NCI-H446 (cell line): ENCODE data around the gene SNX10.

Source experiments
- DNase-seq, 2 experiments: peaks; one replicate each; lab custom pipeline; 2025; lab: John Stamatoyannopoulos, UW

The SNX10 gene

GRCh38 chr7:26369593-26369992 is 77.9 kb downstream of the SNX10 start:
- DNase-seq = peak; percentile 74 to 76

GRCh38 chr7:26370011-26370410 is 78.3 kb downstream of the SNX10 start:
- no peak for DNase-seq

- DNase-seq = peak in 1 of 2 experiments; percentile 14
These were observed 80.6 kb downstream of the SNX10 start for GRCh38 chr7:26372249-26372648.

GRCh38 chr7:26372704-26373103 is 81.0 kb downstream of the SNX10 start:
- no peak for DNase-seq

GRCh38 chr7:26374647-26375373 is 83.1 kb downstream of the SNX10 start:
- no peak for DNase-seq

GRCh38 chr7:26375726-26376174 is 84.1 kb downstream of the SNX10 start:
- DNase-seq = no peak

GRCh38 chr7:26376175-26376917 is 84.7 kb downstream of the SNX10 start:
- DNase-seq = peak; percentile 66 to 86

GRCh38 chr7:26378016-26378415 is 86.4 kb downstream of the SNX10 start:
- no peak for DNase-seq

GRCh38 chr7:26379711-26380110 is 88.0 kb downstream of the SNX10 start:
- no peak for DNase-seq

- DNase-seq = no peak
These were observed 90.1 kb downstream of the SNX10 start for GRCh38 chr7:26381476-26382353.

GRCh38 chr7:26385240-26385639 is 93.6 kb downstream of the SNX10 start:
- no peak for DNase-seq

- no peak for DNase-seq
These were observed 96.1 kb downstream of the SNX10 start for GRCh38 chr7:26387731-26388130.

- no peak for DNase-seq
These were observed 96.6 kb downstream of the SNX10 start for GRCh38 chr7:26388256-26388655.

- DNase-seq = no peak
These were observed 98.4 kb downstream of the SNX10 start for GRCh38 chr7:26390016-26390415.

GRCh38 chr7:26393818-26394217 is 102.2 kb downstream of the SNX10 start:
- DNase-seq = no peak

- DNase-seq = peak in 1 of 2 experiments; percentile 25
These were observed 105.7 kb downstream of the SNX10 start for GRCh38 chr7:26397332-26397731.

GRCh38 chr7:26397796-26398426 is 106.2 kb downstream of the SNX10 start:
- DNase-seq = no peak

GRCh38 chr7:26398427-26398755 is 106.7 kb downstream of the SNX10 start:
- peak in 1 of 2 experiments; percentile 62 for DNase-seq

- peak in 1 of 2 experiments; percentile 62 for DNase-seq
These were observed 107.3 kb downstream of the SNX10 start for GRCh38 chr7:26398756-26399509.

- DNase-seq = no peak
These were observed 108.1 kb downstream of the SNX10 start for GRCh38 chr7:26399736-26400135.

- no peak for DNase-seq
These were observed 112.0 kb downstream of the SNX10 start for GRCh38 chr7:26403640-26404039.
